NCI-H82 (cell line): ENCODE results near the gene DTX3L.
A peak's percentile ranks its signal among the peaks of the same experiment; 100 is the strongest.

Source experiments
- DNase-seq: peaks from one replicate; lab custom pipeline; 2025; lab: John Stamatoyannopoulos, UW

The DTX3L gene

GRCh38 chr3:122606330-122606729, 42.2 kb downstream of the DTX3L start:
- DNase-seq, result no peak

DNA sequence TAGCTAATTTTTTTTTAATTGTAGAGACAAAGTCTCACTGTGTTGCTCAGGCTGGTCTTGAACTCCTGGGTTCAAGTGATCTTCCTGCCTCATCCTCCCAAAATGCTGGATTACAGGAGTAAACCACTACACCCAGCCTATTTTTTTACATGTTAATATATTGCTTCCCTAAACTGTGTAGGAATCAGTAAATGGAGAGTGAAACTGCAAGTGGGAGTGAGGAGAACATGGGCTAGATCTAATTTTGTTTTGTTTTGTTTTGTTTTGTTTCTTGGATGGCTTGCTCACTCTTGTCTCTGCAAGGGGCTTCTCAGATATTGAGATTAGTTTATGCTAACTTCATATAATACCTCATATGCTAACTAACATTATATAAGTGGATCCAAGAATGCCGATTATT, 44.8 kb downstream of the DTX3L start:
- DNase-seq, result no peak

- DNase-seq, result no peak
Observed at GRCh38 chr3:122609798-122610559, 45.8 kb downstream of the DTX3L start.

DNA sequence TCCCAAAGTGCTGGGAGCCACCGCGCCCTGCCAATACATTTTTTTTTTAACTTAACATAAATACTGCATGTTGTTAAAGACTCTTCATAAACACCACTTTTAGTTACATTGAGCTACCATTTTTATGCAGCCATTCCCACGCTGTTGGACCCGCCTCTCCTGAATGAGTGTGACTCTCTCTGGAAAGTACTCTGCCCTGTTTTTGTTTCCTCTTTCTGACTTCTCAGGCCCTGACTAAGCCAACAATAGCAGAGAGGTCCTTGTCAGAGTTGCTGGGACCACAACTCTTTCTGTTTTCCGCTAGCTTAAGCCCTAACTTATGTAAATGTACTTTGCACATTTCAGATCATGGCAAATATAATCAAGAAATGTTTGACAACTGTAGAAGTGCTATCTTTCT, 48.6 kb downstream of the DTX3L start:
- DNase-seq, result no peak

- no peak for DNase-seq
Observed at GRCh38 chr3:122615303-122615702, 51.2 kb downstream of the DTX3L start.

DNA sequence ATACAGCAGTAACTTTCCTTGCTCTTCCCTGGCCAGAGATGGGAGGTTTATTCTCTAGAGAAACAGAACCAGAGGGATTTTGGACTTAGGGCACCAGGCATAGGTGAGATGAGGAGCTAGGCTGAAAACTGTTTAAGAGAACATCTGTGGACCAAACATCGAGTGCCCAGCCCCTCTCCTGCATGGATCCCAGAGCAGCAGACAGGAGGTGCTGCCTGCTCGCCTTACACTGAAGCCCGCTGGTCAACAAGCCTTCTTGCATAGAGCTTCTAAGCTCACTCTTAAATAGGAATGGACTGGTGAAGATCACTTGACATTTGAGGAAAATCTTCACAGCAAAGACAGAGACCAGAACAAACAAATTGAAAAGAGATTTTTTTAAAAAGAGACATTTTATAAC, 54.5 kb downstream of the DTX3L start:
- peak; percentile 14 for DNase-seq

DNA sequence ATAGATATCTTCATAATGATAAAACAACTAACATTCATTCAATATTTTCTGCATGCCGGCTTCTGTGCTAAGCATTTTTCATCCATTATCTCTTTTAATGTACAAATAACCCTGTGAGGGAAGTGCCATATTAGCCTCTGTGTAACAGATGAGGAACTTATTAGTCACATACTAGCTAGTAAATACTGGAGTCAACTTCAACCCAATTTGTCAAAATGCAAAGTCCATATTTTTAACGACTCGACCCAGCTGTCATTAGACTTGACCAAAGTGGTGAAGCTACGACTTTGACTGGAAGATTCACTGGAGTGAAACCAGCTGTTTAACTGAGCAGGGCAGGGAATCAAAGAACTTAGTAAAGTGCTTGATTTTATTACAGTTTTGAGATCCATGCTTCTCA, 54.9 kb downstream of the DTX3L start:
- no peak for DNase-seq

DNA sequence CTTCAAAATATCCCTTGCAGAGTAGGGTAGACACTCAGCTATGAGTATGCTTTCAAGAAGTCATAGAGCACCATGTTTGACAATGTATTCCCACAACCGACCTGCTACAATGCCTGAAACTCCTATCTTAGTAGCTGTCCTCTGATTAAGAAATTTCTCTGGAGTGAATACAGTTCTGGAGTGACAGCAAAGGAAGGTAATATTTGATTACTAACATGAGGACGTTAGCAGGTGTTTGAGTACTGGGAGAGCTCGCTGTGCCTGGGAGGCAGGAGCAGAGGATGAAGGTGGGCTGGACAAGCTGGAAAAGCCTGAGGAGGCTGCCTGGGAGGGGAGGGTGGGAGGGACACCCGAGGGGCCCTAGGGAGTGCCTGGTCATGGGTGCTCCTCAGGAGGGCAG, 56.3 kb downstream of the DTX3L start:
- DNase-seq, result no peak

GRCh38 chr3:122621112-122621511, 57.0 kb downstream of the DTX3L start:
- no peak for DNase-seq

- DNase-seq, result no peak
Observed at GRCh38 chr3:122623031-122623829, 59.1 kb downstream of the DTX3L start.
